HG03457 (cell line): Measurements from ENCODE around the gene RAB30.

Source experiments
- ATAC-seq: cut with Tn5 transposase; IDR thresholded peaks from one replicate; pipeline ENCODE4 v1.9.1; 2021; ENCODE audit warnings: moderate number of reproducible peaks; ENCODE audit not compliant: unreplicated experiment

RAB30 gene

DNA sequence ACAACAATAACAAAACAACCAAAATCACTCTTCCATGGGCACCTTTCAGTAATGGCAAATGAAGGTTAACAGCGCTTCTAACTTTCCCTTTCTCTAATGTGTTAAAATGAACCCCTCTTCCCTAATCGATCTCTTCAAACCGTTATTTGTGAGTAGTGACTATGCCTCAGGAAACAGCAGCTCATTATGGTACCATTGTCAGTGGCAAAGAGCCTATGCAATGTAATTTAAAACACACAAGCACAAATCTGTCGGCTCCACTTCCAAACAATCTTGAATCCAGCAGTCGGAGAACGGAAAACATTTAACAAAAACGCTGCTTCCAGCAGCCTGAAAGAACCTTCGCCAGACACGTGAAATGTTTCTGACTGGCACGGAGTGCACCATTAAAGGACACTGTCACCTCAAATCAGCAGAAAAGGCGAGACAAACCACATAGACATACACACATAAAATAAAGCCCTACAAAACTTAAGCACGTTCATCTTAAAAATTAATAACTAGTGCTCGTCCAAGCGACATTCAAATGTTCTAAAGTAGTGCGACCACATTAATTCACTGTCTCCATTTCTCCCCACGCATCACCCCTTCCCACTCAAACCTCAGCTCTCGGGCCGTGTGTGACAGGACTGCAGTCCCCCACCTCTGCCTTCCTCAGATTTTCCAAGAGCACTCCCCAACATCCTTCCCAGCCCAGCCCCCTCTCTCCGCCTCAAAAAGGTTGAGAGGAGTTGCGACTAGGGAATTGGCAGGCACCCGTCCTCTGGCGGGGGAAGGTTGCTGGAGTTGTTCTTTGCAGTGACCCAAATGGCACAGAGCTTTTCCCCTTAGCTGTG, 748 bp downstream of the RAB30 start:
- ATAC-seq = no peak

DNA sequence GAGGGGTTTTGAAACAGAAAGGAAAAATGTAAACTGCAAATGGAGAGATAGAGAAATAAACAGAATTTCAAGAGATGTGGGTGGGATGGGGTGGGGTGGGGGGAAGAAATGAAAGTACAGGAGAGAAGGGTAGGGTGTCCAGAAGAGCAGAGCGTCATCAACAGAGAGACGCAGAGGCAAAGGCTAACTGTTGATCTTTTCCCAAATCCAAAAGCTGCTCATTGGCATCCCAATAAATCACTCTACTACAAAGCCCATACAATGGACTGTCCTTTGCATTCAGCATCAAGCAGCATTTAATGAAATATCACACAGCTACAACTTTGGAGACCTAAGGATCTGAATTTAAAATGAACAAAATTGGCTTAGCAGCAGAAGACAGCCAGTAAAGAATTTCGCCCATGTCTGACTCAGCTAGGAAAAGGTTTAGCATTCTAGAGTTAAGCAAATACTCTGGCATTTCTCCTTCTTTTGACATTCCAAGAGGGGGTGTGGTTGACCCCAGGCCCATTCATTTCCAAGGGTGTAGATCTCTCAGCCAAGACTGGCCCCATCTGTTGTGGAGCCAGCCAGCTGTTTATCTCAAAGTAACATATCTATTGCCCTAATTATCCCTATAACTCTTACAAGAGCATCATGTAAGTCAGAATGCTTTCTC, 1.5 kb downstream of the RAB30 start:
- no peak for ATAC-seq

DNA sequence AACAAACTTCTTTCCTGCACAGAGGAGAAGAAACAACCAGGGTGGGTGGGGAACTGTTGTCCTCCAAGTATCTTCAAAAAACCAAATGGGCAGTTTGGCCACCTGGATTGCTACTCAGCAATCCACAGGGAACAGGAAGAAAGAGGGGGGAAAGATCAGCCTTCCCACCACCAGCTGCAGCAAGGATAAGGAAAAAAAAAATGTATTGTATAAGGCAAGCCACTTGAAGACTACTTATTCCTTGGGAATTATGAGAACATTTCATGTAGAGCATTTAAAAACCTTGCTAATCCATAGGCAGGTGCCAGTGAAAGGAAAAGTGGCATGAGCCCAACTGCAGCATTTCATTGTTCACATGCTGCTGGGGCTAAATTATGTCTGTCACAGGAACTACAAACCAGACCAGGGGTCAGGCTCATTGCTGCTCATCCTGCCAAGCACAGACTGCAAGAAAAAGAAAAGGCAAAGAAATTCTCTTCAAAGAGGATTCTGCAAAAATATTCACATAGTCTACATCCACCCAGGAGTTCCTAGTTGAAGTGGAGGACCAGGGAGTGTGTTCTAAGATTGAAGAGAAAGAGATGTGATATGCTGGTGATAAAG, 2.2 kb downstream of the RAB30 start:
- no peak for ATAC-seq

DNA sequence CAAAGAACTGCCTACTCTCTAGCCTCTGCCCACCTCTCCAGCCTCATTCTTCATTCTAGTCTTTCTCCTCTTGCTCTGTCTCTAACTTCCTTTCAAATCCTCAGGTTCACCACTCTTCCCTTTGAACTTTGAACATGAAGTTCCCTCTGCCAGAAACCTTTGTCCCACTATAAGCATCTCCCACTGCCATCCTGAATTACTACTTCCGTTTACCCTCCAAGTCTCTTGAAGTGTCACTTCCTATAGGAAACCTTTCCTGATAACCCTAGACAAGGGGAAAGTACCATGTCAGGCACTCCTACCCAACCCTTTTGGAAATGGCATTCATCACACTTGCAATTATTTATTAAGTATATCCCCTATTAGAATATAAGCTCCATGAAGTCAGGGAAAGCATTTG, 3.1 kb downstream of the RAB30 start:
- no peak for ATAC-seq

DNA sequence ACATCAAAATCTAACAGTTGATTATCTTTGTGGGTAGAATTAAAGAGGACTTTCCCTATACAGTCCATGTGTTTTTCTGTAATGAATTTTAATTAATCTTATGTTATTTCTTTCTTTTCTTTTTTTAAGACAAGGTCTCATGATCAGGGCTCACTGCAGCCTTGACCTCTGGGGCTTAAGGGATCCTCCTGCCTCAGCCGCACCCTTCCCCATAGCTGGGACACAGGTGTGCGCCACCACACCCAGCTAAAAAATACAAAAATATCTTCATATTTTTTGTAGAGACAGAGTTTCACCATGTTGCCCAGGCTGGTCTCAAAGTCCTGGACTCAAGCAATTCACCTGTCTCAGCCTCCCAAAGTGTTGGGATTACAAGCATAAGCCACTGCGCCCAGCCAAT, 7.7 kb downstream of the RAB30 start:
- no peak for ATAC-seq

DNA sequence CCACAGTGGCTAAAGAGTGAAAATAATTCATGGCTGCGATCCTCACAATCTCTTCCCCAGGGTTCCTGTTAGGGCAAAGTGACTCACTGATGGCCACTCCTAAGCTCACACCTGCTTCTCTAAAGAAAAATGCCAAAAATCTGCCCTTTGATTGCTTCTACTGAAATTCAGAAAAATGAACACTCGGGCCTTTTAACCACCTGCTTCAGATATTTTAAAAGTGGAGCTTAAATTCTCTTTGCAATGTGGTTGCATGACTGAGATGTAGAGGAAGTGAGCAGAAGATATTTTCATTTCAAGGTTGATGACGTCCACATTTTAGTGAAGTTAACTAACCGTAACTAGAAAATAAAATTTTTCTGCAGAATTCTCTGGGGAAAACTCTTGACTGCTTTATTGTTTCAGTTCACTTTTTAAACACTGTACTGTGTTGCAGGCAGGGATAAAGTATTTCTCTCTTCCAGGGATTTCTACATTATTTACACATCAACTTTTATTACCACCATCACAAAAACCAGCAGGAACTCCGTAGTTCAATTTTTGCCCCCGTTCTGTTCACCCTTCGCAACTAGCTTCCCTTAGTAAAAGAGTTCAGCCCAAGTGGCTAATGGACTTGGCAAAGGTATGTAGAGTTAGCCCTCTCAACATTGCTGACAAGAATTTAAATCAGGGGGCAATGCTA, 8.5 kb downstream of the RAB30 start:
- ATAC-seq = peak; percentile 52

DNA sequence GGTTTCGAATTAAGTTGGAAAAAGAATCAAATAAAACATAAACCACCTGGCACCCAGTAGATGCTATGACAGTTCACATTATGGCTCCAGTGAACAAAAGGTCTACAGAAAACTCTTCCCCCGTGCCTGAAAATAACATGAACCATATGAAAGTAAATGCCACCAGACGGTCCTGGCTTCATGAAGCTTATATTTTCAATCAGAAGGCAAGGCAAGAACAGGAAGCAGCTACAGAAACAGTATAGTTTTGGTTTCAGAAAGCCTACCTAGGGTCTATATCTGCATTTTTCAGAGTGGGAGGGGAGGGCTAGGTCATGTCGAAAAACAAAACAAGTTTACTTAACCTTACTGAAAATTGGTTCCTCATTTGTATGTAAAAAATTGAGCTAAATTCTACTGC, 9.8 kb downstream of the RAB30 start:
- ATAC-seq = peak; percentile 77

DNA sequence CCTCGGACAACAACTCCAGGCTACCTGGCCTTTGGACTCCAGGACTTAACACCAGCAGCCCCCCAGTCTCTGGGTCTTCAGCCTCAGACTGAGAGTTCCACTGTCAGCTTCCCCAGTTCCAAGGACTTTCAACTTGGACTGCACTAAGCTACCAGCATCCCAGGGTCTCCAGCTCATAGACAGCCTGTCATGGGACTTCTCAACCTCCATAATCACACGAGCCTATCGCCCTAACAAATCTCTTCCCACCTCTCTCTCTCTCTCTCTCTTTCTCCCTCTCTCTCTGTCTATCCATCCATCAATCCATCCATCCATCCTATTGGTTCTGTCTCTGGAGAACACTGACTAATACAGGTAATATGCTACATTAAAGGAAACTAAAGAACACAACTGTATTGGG, 10.7 kb downstream of the RAB30 start:
- ATAC-seq = no peak

DNA sequence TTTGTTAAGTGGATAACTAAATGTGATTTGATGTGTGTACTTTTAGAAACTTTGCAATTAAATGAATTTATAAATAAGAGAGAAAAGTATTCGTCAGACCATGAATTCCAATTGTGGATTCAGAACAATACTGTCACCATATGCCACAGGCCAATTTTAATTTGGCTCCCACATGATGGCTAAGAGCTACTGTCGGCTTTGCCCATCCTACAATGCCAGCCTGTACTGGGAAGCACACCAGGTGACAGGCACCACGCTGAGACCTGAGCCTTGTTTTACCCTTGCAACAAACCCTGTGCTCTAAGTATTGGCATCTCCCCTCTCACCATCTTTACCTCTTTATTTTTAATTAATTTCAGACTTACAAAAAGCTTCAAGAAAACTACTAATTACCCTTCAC, 14.0 kb downstream of the RAB30 start:
- ATAC-seq = no peak

DNA sequence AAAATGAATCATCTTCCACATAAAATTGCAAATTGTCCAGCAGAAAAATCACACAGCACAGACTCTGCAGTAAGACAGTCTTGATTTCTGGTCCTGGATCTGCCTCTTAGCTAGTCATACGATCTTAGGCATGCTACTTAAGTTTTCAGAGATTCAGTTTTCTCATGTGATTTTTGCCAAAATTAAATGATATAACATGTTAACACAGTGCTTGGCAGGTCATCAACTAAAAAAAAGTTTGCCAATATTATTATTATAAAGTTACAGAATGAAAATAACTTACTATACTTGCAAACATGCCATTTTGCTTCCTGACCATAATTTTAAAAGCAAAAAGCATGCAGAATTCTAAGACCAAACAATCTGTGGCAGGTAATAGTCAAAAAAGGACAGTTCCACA, 15.1 kb downstream of the RAB30 start:
- ATAC-seq = no peak

DNA sequence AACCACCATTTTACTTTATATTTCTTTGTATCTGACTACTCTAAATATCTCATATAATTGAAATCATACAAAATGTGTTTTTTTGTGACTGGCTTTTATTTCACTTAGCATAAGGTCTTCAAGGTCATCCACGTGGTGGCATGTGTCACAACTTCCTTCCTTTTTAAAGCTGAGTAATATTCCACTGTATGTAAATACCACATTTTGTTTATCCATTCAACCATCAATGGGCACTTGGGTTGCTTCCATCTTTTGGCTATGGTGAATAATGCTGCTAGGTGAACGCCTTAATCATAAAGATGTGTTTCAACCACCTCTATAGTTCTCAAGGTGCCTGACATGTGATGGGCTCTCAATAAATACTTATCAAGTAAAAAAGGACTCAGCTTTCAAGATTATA, 15.5 kb downstream of the RAB30 start:
- no peak for ATAC-seq

DNA sequence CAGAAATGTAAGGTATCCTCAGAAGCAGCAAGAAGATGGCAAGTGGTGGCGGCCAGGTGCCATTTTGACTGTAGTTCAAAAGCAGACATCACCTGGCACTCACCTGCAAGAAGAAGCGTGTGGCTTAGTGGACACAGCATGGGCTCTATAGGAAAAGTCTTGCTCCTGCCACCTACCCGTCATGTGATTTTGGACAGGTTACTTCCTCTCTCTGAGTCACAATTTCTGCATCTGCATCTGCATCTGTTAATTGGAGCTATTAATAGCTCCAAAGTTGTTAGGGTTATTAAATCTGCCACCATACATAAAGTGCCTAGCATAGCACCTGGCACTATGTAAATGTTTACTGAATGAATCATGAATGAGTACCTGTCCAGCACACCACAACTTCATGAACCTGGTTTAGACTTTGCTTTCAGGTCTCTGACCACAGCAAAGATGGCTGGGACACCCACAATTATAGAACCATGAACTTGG, 16.8 kb downstream of the RAB30 start:
- ATAC-seq = no peak

DNA sequence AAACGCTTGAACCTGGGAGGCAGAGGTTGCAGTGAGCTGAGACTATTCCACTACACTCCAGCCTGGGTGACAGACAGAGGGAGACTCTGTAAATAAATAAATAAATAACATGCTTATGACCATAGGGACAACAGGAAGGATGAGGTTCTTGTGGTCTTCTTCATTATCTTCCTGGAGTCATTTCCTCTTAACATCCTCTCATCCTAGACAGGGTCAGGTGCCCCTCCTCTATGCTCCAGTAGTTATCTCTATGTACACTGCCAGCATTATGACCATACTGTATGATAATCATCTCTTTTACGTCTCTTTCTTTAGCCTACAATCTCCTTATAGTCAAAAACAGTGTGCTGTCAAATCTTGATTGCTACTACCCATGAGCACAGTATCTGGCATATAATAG, 17.7 kb downstream of the RAB30 start:
- peak; percentile 65 for ATAC-seq

DNA sequence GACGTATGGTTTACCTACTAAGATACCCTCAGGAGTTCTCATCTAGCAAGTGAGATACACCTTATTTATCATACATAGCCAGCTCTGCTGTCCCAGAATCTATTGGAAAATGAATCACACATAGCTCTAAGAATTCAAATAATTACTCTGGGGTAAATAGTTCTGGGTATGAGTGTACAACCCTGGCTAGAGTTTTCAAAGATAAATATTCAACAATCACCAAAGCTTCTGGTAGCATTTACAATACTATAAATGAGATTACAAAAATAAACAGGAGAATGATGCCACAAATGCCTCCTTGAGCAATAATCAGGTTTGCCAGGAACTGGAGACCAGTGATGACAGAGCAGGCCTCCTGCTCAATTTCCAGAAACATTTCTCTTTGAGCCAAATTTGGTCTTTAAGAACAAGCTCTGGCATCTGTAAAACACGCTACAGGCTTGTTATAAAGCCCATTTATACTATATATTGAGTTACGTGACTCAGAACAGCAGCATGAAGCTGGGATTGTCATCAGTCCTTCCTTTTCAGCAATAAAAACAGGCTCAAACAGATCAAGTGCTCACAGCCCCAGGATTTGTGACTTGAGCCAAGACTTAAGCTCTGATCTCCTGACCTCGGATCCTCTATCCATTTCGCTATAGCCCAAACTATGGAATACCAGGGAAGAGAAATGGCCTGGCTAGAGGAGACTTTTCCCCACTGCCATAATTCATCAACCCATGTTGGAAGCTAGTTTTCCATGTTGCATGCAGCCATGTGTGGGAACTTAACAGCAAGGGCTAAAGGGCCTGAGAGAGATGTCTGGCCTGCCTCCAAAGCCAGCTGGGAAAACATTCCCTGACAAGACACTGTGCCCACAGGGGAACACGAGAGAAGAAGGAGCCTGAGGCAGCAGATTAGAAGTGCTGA, 19.7 kb downstream of the RAB30 start:
- ATAC-seq = no peak

DNA sequence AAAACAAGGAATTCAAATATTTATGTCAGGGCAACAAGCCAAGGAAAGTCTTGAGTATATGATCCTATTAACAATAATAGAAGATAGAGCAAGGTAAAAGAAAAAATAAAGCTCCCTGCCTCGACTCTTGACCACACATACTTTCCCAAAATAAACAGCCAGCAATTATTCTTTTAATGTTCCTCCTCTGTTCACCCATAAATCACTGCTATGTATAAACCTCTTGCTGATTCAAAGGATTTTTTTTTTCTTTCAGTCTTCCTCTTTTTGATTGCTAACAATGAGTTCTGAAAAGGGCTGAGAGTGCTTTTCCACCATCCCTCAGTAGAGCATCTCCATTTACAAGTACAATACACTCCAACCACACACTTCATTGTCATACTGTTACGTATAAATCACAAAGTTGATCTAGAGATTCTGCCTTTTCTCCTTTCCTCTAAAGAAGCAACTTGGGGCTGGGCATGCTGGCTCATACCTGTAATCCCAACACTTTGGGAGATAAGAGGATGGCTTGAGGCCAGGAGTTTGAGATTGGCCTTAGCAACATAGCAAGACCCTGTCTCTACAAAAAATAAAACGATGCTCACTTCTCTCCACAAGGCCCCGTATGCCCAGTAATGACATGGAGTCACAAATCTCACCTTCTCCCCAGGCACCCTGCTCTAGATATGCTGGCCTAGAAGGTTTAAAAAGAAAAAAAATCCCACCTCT, 24.0 kb downstream of the RAB30 start:
- ATAC-seq = no peak

DNA sequence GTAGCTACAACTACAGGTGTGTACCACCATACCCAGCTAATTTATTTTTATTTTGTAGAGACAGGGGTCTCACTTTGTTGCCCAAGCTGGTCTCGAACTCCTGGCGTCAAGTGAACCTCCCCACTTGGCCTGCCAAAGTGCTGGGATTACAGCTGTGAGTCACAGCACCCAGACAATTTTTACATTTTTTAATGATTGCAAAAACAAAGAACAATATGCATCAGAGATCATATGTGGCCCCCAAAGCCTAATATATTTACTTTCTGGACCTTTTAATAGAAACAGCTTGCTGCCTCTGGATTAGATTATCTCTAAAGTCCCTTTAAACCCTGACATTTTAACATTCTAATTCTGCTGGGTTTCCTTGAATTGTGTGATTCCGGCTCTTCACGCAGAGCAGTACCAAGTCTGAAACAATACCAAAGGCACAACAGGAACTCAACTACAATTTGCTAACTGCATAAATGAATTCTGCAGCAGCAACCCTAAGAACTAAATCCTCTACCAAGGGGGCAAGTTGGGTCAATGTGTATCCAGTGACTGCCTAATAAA, 25.0 kb downstream of the RAB30 start:
- no peak for ATAC-seq

DNA sequence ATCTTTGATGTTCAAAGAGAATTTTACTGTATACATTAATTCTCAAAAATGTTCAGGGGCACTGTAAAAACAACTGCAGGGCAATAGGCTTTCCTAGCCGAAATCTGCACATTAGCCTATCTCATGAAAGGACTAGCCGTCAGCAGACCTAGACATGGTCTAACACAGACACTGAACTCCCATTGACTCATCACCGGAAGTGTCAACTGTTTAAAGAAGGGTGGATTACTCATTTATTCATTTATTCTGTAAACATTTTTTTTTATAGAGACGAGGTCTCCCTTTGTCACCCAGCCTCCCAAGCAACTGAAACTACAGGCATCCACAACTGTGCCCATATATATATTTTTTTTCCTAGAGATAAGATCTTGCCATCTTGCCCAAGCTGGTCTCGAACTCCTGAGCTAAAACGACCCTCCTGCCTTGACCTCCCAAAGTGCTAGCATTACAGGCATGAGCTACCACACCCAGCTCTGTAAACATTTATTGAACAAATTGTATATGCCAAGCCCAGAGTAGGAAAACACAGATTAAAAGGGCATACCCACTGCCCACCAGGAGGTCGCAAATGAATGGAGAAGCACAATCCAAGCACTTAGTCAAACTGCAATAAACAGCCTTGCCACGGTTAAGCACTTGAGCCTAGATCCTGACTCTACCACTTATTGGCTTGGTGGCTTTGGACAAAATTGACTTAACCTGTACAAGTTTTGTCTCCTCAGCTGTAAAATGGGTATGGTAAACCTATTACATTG, 26.6 kb downstream of the RAB30 start:
- ATAC-seq = no peak

DNA sequence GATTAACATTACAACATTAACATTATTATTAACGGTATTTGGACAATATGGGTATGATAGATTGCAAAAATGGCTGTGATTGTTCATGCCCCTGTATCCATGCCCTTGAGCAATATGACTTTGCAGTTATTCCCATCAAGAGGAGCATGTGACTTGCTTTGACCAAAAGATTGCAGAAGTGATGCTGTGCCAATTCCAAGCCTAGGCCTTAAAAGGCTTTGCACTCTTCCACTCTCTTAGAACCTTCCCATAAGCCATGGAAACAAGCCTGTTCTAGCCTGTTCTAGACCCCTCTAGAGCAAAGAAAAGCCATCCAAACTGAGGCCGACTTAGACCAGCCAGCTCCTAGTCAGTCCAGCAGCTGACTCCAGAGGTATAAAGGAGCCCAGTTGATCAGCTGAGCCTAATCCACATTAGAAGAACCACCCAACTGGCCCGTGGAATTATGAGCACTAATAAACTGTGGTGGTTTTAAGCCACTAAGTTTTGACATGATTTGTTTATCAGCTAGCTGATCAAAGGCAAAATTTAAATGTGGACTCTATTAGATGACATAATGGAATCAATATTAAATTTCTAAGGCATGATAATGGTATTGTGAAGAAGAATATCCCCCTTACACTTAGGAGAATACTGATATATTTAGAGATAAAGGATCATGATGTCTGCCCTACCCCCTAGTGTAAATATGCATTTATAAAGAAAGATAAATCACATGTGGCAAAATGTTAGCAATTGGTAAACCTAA, 28.6 kb downstream of the RAB30 start:
- ATAC-seq = no peak
